K562 (cell line): ENCODE results near the gene VRK3. TPM values are rescaled to one million over a fixed set of nuclear protein-coding genes. Genes with fewer than 3 reads are reported as not detected.
A peak's percentile ranks its signal among the peaks of the same experiment; 100 is the strongest.

Source experiments
- ATAC-seq: fragments of 200-7000 bp; cut with Tn5 transposase; 3 replicates; pipeline ENCODE4 v1.9.1; 2020; ENCODE audit warnings: moderate library complexity
- BruUV-seq: library from RNA; stranded (reverse); fragments of 400-500 nt; replicated peaks from 2 replicates; lab custom pipeline; 2021; lab: Mats Ljungman, UMichigan
- CTCF ChIA-PET: fragments of 300-600 bp; formaldehyde crosslinking; extraction: SDS; loops from one replicate; lab custom pipeline; 2021; ENCODE audit warnings: low intra/inter-chr PET ratio; lab: Yijun Ruan, JAX
- POLR2A ChIA-PET: fragments of 300-600, 350-650 bp; sonication (Branson Sonifier 250); formaldehyde crosslinking; extraction: SDS; loops from one replicate; lab custom pipeline; 2021; ENCODE audit warnings: antibody characterized with exemption, inconsistent platforms; lab: Yijun Ruan, JAX
- DNase-seq, 4 experiments: peaks; one replicate each; pipeline versions ENCODE4 v3.0.0 to v3.0.0-alpha.2; 2011 to 2018; ENCODE audit warnings: low spot score in 3 of 4, mixed read lengths in 3 of 4; ENCODE audit errors: extremely low read depth in 1 of 4
- FAIRE-seq: peaks from 2 replicates; lab custom pipeline; 2011; peaks lifted over from hg19 to GRCh38; lab: Jason Lieb, UNC
- H2AFZ ChIP-seq: 2 replicates; pipeline ENCODE4 v1.6.0; 2011; ENCODE audit warnings: low read depth, low read length, control low read depth, inconsistent platforms
- H3K27ac ChIP-seq: fragments of 200-600 bp; 3 replicates; pipeline ENCODE4 v1.8.0; 2011; ENCODE audit warnings: low read depth, mild to moderate bottlenecking, control low read depth, inconsistent platforms, low read length, moderate library complexity, mixed read lengths; ENCODE audit errors: extremely low read depth
- H3K27me3 ChIP-seq, 2 experiments: fragments of 300-600 bp in 1 of 2; 2 replicates in 1 of 2; 3 replicates in 1 of 2; pipeline versions ENCODE4 v1.6.0 to v1.8.0; 2011; ENCODE audit warnings: inconsistent platforms in 2 of 2, low read length in 2 of 2, mild to moderate bottlenecking in 1 of 2, mixed read lengths in 1 of 2, moderate library complexity in 1 of 2; ENCODE audit not compliant: control insufficient read depth in 2 of 2, insufficient read depth in 2 of 2
- H3K36me3 ChIP-seq: fragments of 300-600 bp; 3 replicates; pipeline ENCODE4 v1.8.0; 2011; ENCODE audit warnings: mild to moderate bottlenecking, low read length, inconsistent platforms; ENCODE audit not compliant: control insufficient read depth, insufficient read depth
- H3K4me1 ChIP-seq, 2 experiments: fragments of 200-600 bp in 1 of 2; replicated peaks in 1 of 2; 2 replicates in 1 of 2; 3 replicates in 1 of 2; pipeline versions ENCODE4 v1.5.1 to v1.8.0; 2011; ENCODE audit warnings: inconsistent platforms in 2 of 2, low read length in 2 of 2, mild to moderate bottlenecking in 1 of 2, mixed read lengths in 1 of 2, moderate library complexity in 1 of 2; ENCODE audit not compliant: control insufficient read depth in 2 of 2, insufficient read depth in 2 of 2
- H3K4me2 ChIP-seq: 2 replicates; pipeline ENCODE4 v1.6.1; 2011; ENCODE audit warnings: low read length, control low read depth, inconsistent platforms, mixed read lengths; ENCODE audit not compliant: insufficient read depth
- H3K4me3 ChIP-seq: fragments of 200-600 bp; sonication (generic), shearing (Covaris generic); 2 replicates; pipeline ENCODE4 v1.5.1; 2016; ENCODE audit warnings: control low read depth, inconsistent platforms
- H3K79me2 ChIP-seq: fragments of 200-600 bp; 3 replicates; pipeline ENCODE4 v1.8.0; 2011; ENCODE audit warnings: low read length, inconsistent platforms; ENCODE audit not compliant: control insufficient read depth, insufficient read depth
- H3K9ac ChIP-seq, 2 experiments: 2 replicates each; pipeline versions ENCODE4 v1.6.0 to v1.6.1; 2011; ENCODE audit warnings: low read depth in 2 of 2, low read length in 2 of 2, control low read depth in 1 of 2, inconsistent platforms in 1 of 2, mild to moderate bottlenecking in 1 of 2, mixed read lengths in 1 of 2; ENCODE audit not compliant: insufficient read depth in 1 of 2
- H3K9me1 ChIP-seq: one replicate; pipeline ENCODE4 v1.6.0; 2011; ENCODE audit warnings: inconsistent platforms, mild to moderate bottlenecking, low read length, moderate library complexity; ENCODE audit not compliant: control insufficient read depth, insufficient read depth
- H3K9me3 ChIP-seq: replicated peaks from 2 replicates; pipeline ENCODE4 v1.5.1; 2011; ENCODE audit warnings: low read depth, low read length, inconsistent platforms; ENCODE audit not compliant: control insufficient read depth, insufficient read depth
- H4K20me1 ChIP-seq: replicated peaks from 2 replicates; pipeline ENCODE4 v1.6.1; 2011; ENCODE audit warnings: low read length, inconsistent platforms, mixed read lengths; ENCODE audit not compliant: control insufficient read depth, insufficient read depth
- CBX8 ChIP-seq: fragments of 200-600 bp; sonication (generic); IDR thresholded peaks from 2 replicates; pipeline ENCODE4 v1.6.1; 2012; ENCODE audit warnings: borderline replicate concordance, mixed run types, low read depth, mild to moderate bottlenecking, moderate library complexity, mixed read lengths, low read length, control low read depth, inconsistent platforms; ENCODE audit not compliant: poor library complexity, severe bottlenecking; ENCODE audit errors: extremely low read depth
- FOSL1 ChIP-seq: fragments of 200-800 bp; sonication (Bioruptor generic); conservative IDR thresholded peaks from 2 replicates; pipeline ENCODE4 v1.6.1; 2016; ENCODE audit warnings: missing genetic modification characterization, missing compliant biosample characterization
- HDAC1 ChIP-seq, 2 experiments: fragments of 450-650 bp; IDR thresholded peaks; 2 replicates each; pipeline ENCODE4 v1.6.1; 2016 to 2017; ENCODE audit warnings: inconsistent platforms in 1 of 2, mild to moderate bottlenecking in 1 of 2, moderate library complexity in 1 of 2
- HNRNPH1 ChIP-seq: fragments of 200-400 bp; formaldehyde crosslinking; optimal IDR thresholded peaks from 2 replicates; pipeline ENCODE3; 2017; ENCODE audit warnings: low read depth, mild to moderate bottlenecking, low read length, moderate library complexity
- MAFK ChIP-seq: IDR thresholded peaks from 2 replicates; pipeline ENCODE4 v1.6.1; 2011; ENCODE audit warnings: low read length, improper control_type of control experiment
- MCM2 ChIP-seq: fragments of 450-650 bp; IDR thresholded peaks from 2 replicates; pipeline ENCODE4 v1.6.1; 2017; ENCODE audit warnings: low read depth, mild to moderate bottlenecking
- MCM3 ChIP-seq: fragments of 450-650 bp; IDR thresholded peaks from 2 replicates; pipeline ENCODE4 v1.6.1; 2016
- MYC ChIP-seq, 2 experiments: fragments of 250-450 bp in 1 of 2; sonication (Bioruptor Pico) in 1 of 2; IDR thresholded peaks; 2 replicates each; pipeline versions ENCODE4 v1.5.1 to v1.6.1; 2012 to 2021; ENCODE audit warnings: low read depth in 2 of 2, borderline replicate concordance in 1 of 2, improper control_type of control experiment in 1 of 2, low read length in 1 of 2, mild to moderate bottlenecking in 1 of 2, moderate library complexity in 1 of 2
- POLR2H ChIP-seq: IDR thresholded peaks from 2 replicates; pipeline ENCODE4 v1.6.1; 2016; ENCODE audit warnings: missing genetic modification characterization, low read depth, mild to moderate bottlenecking, control low read depth, missing compliant biosample characterization, moderate library complexity
- SMARCB1 ChIP-seq: IDR thresholded peaks from 2 replicates; pipeline ENCODE4 v1.6.1; 2011; ENCODE audit warnings: improper control_type of control experiment, low read depth; ENCODE audit not compliant: insufficient read length
- SP1 ChIP-seq: sonication (generic); formaldehyde crosslinking; IDR thresholded peaks from 2 replicates; pipeline ENCODE4 v1.8.1; 2022; ENCODE audit warnings: mild to moderate bottlenecking, missing genetic modification reagents
- TEAD1 ChIP-seq, 2 experiments: fragments of 450-650 bp in 1 of 2; sonication (generic) in 1 of 2; formaldehyde crosslinking; IDR thresholded peaks; 2 replicates each; pipeline versions ENCODE4 v1.4.0 to v1.8.0; 2020 to 2022; ENCODE audit warnings: mild to moderate bottlenecking in 2 of 2, missing genetic modification reagents in 1 of 2
- ZFP1 ChIP-seq: fragments of 450-650 bp; formaldehyde crosslinking; IDR thresholded peaks from 2 replicates; pipeline ENCODE4 v1.4.0; 2020; ENCODE audit warnings: mild to moderate bottlenecking, mixed read lengths
- ZFX ChIP-seq: sonication (generic); formaldehyde crosslinking; IDR thresholded peaks from 2 replicates; pipeline ENCODE4 v1.8.0; 2022; ENCODE audit warnings: mild to moderate bottlenecking, missing genetic modification reagents, moderate library complexity
- ZKSCAN3 ChIP-seq: fragments of 250-450 bp; sonication (Bioruptor Pico); IDR thresholded peaks from 2 replicates; pipeline ENCODE4 v1.4.0; 2020
- ZNF121 ChIP-seq: sonication (generic); formaldehyde crosslinking; conservative IDR thresholded peaks from 2 replicates; pipeline ENCODE4 v1.8.0; 2022; ENCODE audit warnings: missing genetic modification reagents
- ZNF3 ChIP-seq: fragments of 250-450 bp; sonication (Bioruptor Pico); IDR thresholded peaks from 2 replicates; pipeline ENCODE4 v1.5.0; 2021; ENCODE audit warnings: mild to moderate bottlenecking, moderate library complexity
- ZNF384 ChIP-seq: IDR thresholded peaks from 2 replicates; pipeline ENCODE4 v1.6.1; 2012; ENCODE audit warnings: low read depth, low read length, improper control_type of control experiment
- ZNF507 ChIP-seq: conservative IDR thresholded peaks from 2 replicates; pipeline ENCODE4 v1.6.1; 2017; ENCODE audit warnings: missing genetic modification characterization, missing compliant biosample characterization
- WGBS: fragments of 100-300 bp; shearing (Covaris generic); methylation state at CpG from one replicate; pipeline ENCODE4 v1.1.6; 2016; ENCODE audit warnings: low coverage, mixed read lengths; ENCODE audit not compliant: insufficient coverage; ENCODE audit errors: missing lambda C conversion rate; 5-methylcytosine and 5-hydroxymethylcytosine counted together
- in situ Hi-C: fragments of 300-500 bp; cut with MboI; formaldehyde crosslinking; loops from 4 replicates; pipeline ENCODE4 v1.15.0; 2018; ENCODE audit warnings: inconsistent platforms, mixed read lengths
- intact Hi-C: fragments of 100-400 bp; cut with micrococcal nuclease; formaldehyde crosslinking; loops from 2 replicates; pipeline ENCODE4 v1.14.2; 2022
- polyA plus RNA-seq, 8 experiments: library from polyadenylated mRNA; depleted of rRNA in 4 of 8; stranded (reverse) in 5 of 8; unstranded in 3 of 8; fragments of >200 nt; fragmentation: Nextera tagmentation in 2 of 8; fragmentation: Illumina TruSeq in 1 of 8; extraction: Ambion mirVana in 2 of 8; extraction: Trizol in 1 of 8; gene quantifications; 2 replicates each; pipeline versions ENCODE4 v1.2.1 to v1.2.3, GENCODE V29; 2011 to 2014; ENCODE audit warnings: inconsistent platforms in 1 of 8, missing spikeins in 1 of 8
- total RNA-seq, 7 experiments: library from RNA; depleted of rRNA in 6 of 7; stranded (reverse); fragments of >200 nt in 6 of 7; fragmentation: Illumina TruSeq in 2 of 7; extraction: Trizol in 2 of 7; gene quantifications; 2 replicates each; pipeline versions ENCODE4 v1.2.1 to v1.2.3, GENCODE V29; 2011 to 2021; ENCODE audit warnings: low replicate concordance in 1 of 7
- TF ChIP-seq, protein P1 (sequence below): fragments of 450-650 bp; IDR thresholded peaks from 2 replicates; pipeline ENCODE4 v1.6.1; 2016; ENCODE audit warnings: low read depth, mild to moderate bottlenecking, moderate library complexity
- TF ChIP-seq, protein P2 (sequence below): sonication (generic); formaldehyde crosslinking; IDR thresholded peaks from 2 replicates; pipeline ENCODE4 v1.8.1; 2023; ENCODE audit warnings: mild to moderate bottlenecking, missing genetic modification reagents, moderate library complexity

Gene VRK3
- total and polyA plus RNA-seq, 9 of the 15 experiments (the other 6 are each of a cell fraction or from before 2014, with no cell fraction given) = 25.6 to 94.3 (median 42.9) TPM

DNA sequence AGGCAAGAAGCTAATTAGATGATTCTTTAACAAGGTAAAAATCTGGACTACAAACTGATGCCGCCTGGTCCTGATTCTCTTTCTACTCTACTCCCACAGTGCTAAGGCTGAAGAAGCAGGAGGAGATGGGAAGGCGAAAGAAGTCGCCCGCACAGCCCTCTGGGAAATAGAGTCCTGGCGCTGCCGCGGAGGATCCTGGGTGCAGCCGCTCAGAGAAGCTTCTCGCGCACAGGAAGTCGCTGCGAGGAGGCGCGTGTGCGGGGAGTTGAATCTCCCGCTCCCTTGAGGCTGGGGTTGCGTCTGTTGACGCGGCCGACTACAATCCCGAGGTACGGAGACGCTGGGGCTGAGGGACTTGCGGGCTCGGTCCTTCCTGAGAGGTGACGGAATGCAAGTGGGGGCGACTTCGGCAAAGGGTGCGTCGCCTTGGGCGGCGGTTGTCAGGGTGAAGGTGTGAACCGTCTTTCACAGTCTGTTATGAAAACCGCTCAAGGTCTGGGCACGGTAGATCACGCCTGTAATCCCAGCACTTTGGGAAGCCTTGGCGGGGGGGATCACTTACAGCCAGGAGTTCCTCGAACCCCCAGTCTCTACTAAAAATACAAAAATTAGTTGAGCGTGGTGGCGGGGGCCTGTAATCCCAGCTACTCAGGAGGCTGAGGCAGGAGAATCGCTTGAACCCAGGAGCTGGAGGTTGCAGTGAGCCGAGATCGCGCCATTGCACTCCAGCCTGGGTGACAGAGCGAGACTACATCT, 800 bp upstream of the VRK3 start, which contains the start of gene ZNF473:
Gene ZNF473, plus strand, starts transcription at position 212 of the 756 bp plus-strand sequence. CDS start 5,078 bp downstream, outside the sequence.
- in situ Hi-C loops = no loop called here
- peak within 1 kb of the TSS; percentile 98 for H2AFZ ChIP-seq
- POLR2A ChIA-PET = interaction anchor here (0.6 to 2.2 kb wide), 8 partner anchors 11 to 303 kb away, joined by 3 to 7 read pairs (median 4); no protein-coding TSS in a partner anchor
- no peaks in the 10 kb centered on the region for H3K27me3 ChIP-seq
- no peak for FAIRE-seq
- H3K4me2 ChIP-seq = peak within 1 kb of the TSS; percentile 99
- peaks cover 13 to 18% of the 10 kb centered on the region in 2 experiments; a peak in 4 of 5 replicates for H3K4me1 ChIP-seq
- peaks cover 4% of the 10 kb centered on the region for H4K20me1 ChIP-seq
- H3K79me2 ChIP-seq = peaks cover 88% of the 10 kb centered on the region
- intact Hi-C loops = no loop called here
- peaks cover 39% of the 10 kb centered on the region; the same call in 2 of the 3 replicates for H3K36me3 ChIP-seq
- H3K9me1 ChIP-seq = no peaks in the 10 kb centered on the region
- H3K9me3 ChIP-seq = no peaks in the 10 kb centered on the region
- no TSS peak for BruUV-seq
- 2% methylated on average over 37 of the region's 45 CpGs for WGBS
- CTCF ChIA-PET = no interaction called here
- peak; percentile 92 for ATAC-seq
- DNase-seq = peak; percentile 84 to 96 (median 86)
- H3K4me3 ChIP-seq = peak within 1 kb of the TSS; percentile 72
- H3K27ac ChIP-seq = peak within 1 kb of the TSS; percentile 97
- H3K9ac ChIP-seq = peak within 1 kb of the TSS; percentile 97 to 98
- TF ChIP-seq MAFK (no peak; the same call in 1 of the 2 replicates), ZNF3 (CRISPR knock-in tag) (no peak), ZNF507 (tag) (no peak), ZFP1 (no peak), MCM2 (no peak), ZFX (CRISPR knock-in tag) (peak; percentile 33; the same call in 1 of the 2 replicates), ZNF384 (no peak), TEAD1 (CRISPR knock-in tag; IDR thresholded peaks at IDR 0.05) (peak; percentile 62 to 93; a peak in 2 of 4 replicates), HNRNPH1 (no peak), SP1 (CRISPR knock-in tag) (peak; percentile 66; the same call in 1 of the 2 replicates), MYC (IDR thresholded peaks at IDR 0.05; ENCODE audit: low read depth, low read length) (peak; percentile 90), MYC (CRISPR knock-in tag; IDR thresholded peaks at IDR 0.05; ENCODE audit: borderline replicate concordance, low read depth) (peak; percentile 67; the same call in 1 of the 2 replicates), CBX8 (no peak), ZNF121 (no peak), HDAC1 (IDR thresholded peaks at IDR 0.05) (peak in 1 of 2 experiments; percentile 95; a peak in 2 of 4 replicates), FOSL1 (tag) (peak; percentile 48), MCM3 (no peak), SMARCB1 (no peak), POLR2H (tag) (no peak), ZKSCAN3 (no peak)
- TF ChIP-seq, protein P1, sequence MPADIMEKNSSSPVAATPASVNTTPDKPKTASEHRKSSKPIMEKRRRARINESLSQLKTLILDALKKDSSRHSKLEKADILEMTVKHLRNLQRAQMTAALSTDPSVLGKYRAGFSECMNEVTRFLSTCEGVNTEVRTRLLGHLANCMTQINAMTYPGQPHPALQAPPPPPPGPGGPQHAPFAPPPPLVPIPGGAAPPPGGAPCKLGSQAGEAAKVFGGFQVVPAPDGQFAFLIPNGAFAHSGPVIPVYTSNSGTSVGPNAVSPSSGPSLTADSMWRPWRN = no peak
- TF ChIP-seq, protein P2, sequence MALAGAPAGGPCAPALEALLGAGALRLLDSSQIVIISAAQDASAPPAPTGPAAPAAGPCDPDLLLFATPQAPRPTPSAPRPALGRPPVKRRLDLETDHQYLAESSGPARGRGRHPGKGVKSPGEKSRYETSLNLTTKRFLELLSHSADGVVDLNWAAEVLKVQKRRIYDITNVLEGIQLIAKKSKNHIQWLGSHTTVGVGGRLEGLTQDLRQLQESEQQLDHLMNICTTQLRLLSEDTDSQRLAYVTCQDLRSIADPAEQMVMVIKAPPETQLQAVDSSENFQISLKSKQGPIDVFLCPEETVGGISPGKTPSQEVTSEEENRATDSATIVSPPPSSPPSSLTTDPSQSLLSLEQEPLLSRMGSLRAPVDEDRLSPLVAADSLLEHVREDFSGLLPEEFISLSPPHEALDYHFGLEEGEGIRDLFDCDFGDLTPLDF (CRISPR knock-in tag) = peak; percentile 93
